HG03097 (cell line): Measurements from ENCODE around the gene ENPP1.
"Not testable (repeated sequence)": the region's sequence is repeated elsewhere in the genome, so short reads cannot be mapped to it uniquely, and the experiment has no call there.

Source experiments
- ATAC-seq: cut with Tn5 transposase; IDR thresholded peaks from one replicate; pipeline ENCODE4 v1.9.1; 2021; ENCODE audit not compliant: unreplicated experiment, low FRiP score

ENPP1 gene

GRCh38 chr6:131911951-131912350, 104.1 kb downstream of the ENPP1 start:
- ATAC-seq: no peak

- ATAC-seq: no peak
Observed at GRCh38 chr6:131914234-131914633, 106.4 kb downstream of the ENPP1 start.

GRCh38 chr6:131914967-131915751, 107.3 kb downstream of the ENPP1 start:
- ATAC-seq: no peak

- not testable (repeated sequence) for ATAC-seq
Observed at GRCh38 chr6:131916091-131916796, 108.4 kb downstream of the ENPP1 start.

- ATAC-seq: no peak
Observed at GRCh38 chr6:131916847-131917246, 109.0 kb downstream of the ENPP1 start.

- no peak for ATAC-seq
Observed at GRCh38 chr6:131917318-131917717, 109.5 kb downstream of the ENPP1 start.

- no peak for ATAC-seq
Observed at GRCh38 chr6:131917763-131918649, 110.2 kb downstream of the ENPP1 start.

- no peak for ATAC-seq
Observed at GRCh38 chr6:131918650-131919355, 111.0 kb downstream of the ENPP1 start.

GRCh38 chr6:131920656-131921055, 112.8 kb downstream of the ENPP1 start:
- no peak for ATAC-seq

GRCh38 chr6:131923356-131923755, 115.5 kb downstream of the ENPP1 start:
- ATAC-seq: no peak

GRCh38 chr6:131924881-131925474, 117.2 kb downstream of the ENPP1 start:
- no peak for ATAC-seq

- no peak for ATAC-seq
Observed at GRCh38 chr6:131929264-131929663, 121.4 kb downstream of the ENPP1 start.

GRCh38 chr6:131929976-131930375, 122.2 kb downstream of the ENPP1 start:
- ATAC-seq: no peak

- no peak for ATAC-seq
Observed at GRCh38 chr6:131931063-131931750, 123.4 kb downstream of the ENPP1 start.

- ATAC-seq: no peak
Observed at GRCh38 chr6:131936156-131936555, 128.3 kb downstream of the ENPP1 start.

- no peak for ATAC-seq
Observed at GRCh38 chr6:131937226-131937625, 129.4 kb downstream of the ENPP1 start.

GRCh38 chr6:131937703-131938631, 130.1 kb downstream of the ENPP1 start:
- ATAC-seq: no peak
